Measurements from ENCODE around the gene EGFL7. TPM values are rescaled to one million over a fixed set of nuclear protein-coding genes. Genes with fewer than 3 reads are reported as not detected.

The EGFL7 gene
- total RNA-seq, 1 experiment from 2014 or later = 54.6 TPM

- Mint-ChIP-seq H3K27me3 (ENCODE audit: low read depth) (peaks cover 22% of the 10 kb centered on the region), H3K4me3 (no peak overlapping the region), H3K27ac (no peak overlapping the region), H3K9me3 (no peaks in the 10 kb centered on the region), H3K4me1 (peaks cover 8% of the 10 kb centered on the region), H3K36me3 (no peaks in the 10 kb centered on the region)
- DNase-seq (ENCODE audit: low spot score) = no peak
- ChIA-PET CTCF (interaction anchor here (0.5 to 2.3 kb wide), 4 partner anchors 11 to 145 kb away, joined by 3 to 9 read pairs (median 4); partner anchors contain the start of gene AJM1), POLR2A (no interaction called here)
- ATAC-seq = no peak
- peak; percentile 38; the same call in 1 of the 2 replicates for TF ChIP-seq GABPB1 (CRISPR knock-in tag; IDR thresholded peaks at IDR 0.05)
- TF ChIP-seq, protein P1, sequence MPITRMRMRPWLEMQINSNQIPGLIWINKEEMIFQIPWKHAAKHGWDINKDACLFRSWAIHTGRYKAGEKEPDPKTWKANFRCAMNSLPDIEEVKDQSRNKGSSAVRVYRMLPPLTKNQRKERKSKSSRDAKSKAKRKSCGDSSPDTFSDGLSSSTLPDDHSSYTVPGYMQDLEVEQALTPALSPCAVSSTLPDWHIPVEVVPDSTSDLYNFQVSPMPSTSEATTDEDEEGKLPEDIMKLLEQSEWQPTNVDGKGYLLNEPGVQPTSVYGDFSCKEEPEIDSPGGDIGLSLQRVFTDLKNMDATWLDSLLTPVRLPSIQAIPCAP (CRISPR knock-in tag; IDR thresholded peaks at IDR 0.05) = no peak
These were observed 35.3 kb downstream of the EGFL7 start for GRCh38 chr9:136697821-136698526.

GRCh38 chr9:136698635-136699246, 36.0 kb downstream of the EGFL7 start:
- POLR2A ChIA-PET = no interaction called here
- H3K27ac Mint-ChIP-seq = no peak overlapping the region
- ATAC-seq = no peak

DNA sequence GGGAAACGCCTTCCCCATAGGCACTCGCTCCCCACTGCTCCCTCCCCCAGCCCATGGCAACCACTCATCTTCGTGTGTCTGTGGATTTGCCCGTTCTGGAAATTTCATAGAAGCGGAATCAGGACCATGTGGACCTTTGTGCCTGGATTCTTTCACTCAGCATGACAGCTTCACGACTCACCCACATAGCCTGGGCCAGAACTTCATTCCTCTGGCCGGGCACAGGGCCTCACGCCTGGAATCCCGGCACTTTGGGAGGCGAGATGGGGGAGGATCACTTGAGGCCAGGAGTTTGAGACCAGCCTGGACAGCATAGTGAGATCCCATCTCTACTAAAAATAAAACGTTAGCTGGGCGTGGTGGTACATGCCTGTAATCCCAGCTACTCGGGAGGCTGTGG, 37.6 kb downstream of the EGFL7 start:
- no peak for DNase-seq (ENCODE audit: low spot score)
- CTCF ChIA-PET = interaction anchor here (0.7 to 2.9 kb wide), 6 partner anchors 28 to 522 kb away, joined by 3 to 13 read pairs (median 3); partner anchors contain the start of gene LCN8
- no peaks in the 10 kb centered on the region for H3K9me3 Mint-ChIP-seq
- no peak overlapping the region for H3K4me3 Mint-ChIP-seq
- no peak overlapping the region for H3K27ac Mint-ChIP-seq
- H3K4me1 Mint-ChIP-seq = peaks cover 4% of the 10 kb centered on the region
- peaks cover 23% of the 10 kb centered on the region for H3K27me3 Mint-ChIP-seq (ENCODE audit: low read depth)
- H3K36me3 Mint-ChIP-seq = no peaks in the 10 kb centered on the region
- no peak for ATAC-seq
- POLR2A ChIA-PET = interaction anchor here (0.6 kb wide), 1 partner anchor 78 kb away, joined by 3 read pairs; no protein-coding TSS in a partner anchor
- no peak for TF ChIP-seq ZNF317 (CRISPR knock-in tag; IDR thresholded peaks at IDR 0.05; ENCODE audit: borderline replicate concordance, low read depth)
- no peak for TF ChIP-seq ETV6 (CRISPR knock-in tag; IDR thresholded peaks at IDR 0.05)
- no peak for TF ChIP-seq NR1H2 (CRISPR knock-in tag; IDR thresholded peaks at IDR 0.05)
- TF ChIP-seq CBFB (CRISPR knock-in tag; IDR thresholded peaks at IDR 0.05; ENCODE audit: low read depth) = no peak
- TF ChIP-seq, protein P2, sequence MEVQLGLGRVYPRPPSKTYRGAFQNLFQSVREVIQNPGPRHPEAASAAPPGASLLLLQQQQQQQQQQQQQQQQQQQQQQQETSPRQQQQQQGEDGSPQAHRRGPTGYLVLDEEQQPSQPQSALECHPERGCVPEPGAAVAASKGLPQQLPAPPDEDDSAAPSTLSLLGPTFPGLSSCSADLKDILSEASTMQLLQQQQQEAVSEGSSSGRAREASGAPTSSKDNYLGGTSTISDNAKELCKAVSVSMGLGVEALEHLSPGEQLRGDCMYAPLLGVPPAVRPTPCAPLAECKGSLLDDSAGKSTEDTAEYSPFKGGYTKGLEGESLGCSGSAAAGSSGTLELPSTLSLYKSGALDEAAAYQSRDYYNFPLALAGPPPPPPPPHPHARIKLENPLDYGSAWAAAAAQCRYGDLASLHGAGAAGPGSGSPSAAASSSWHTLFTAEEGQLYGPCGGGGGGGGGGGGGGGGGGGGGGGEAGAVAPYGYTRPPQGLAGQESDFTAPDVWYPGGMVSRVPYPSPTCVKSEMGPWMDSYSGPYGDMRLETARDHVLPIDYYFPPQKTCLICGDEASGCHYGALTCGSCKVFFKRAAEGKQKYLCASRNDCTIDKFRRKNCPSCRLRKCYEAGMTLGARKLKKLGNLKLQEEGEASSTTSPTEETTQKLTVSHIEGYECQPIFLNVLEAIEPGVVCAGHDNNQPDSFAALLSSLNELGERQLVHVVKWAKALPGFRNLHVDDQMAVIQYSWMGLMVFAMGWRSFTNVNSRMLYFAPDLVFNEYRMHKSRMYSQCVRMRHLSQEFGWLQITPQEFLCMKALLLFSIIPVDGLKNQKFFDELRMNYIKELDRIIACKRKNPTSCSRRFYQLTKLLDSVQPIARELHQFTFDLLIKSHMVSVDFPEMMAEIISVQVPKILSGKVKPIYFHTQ (CRISPR knock-in tag; IDR thresholded peaks at IDR 0.05) = no peak
- no peak for TF ChIP-seq USF1 (CRISPR knock-in tag; IDR thresholded peaks at IDR 0.05)
- TF ChIP-seq CTCF (IDR thresholded peaks at IDR 0.05) = no peak

More at GRCh38 chr9:136698635-136699246, 36.0 kb downstream of the EGFL7 start:
- H3K4me1 Mint-ChIP-seq = peaks cover 4% of the 10 kb centered on the region
- no peaks in the 10 kb centered on the region for H3K36me3 Mint-ChIP-seq
- H3K27me3 Mint-ChIP-seq (ENCODE audit: low read depth) = peaks cover 23% of the 10 kb centered on the region
- DNase-seq (ENCODE audit: low spot score) = no peak
- TF ChIP-seq GABPB1 (CRISPR knock-in tag; IDR thresholded peaks at IDR 0.05) = no peak
- TF ChIP-seq, protein P3, sequence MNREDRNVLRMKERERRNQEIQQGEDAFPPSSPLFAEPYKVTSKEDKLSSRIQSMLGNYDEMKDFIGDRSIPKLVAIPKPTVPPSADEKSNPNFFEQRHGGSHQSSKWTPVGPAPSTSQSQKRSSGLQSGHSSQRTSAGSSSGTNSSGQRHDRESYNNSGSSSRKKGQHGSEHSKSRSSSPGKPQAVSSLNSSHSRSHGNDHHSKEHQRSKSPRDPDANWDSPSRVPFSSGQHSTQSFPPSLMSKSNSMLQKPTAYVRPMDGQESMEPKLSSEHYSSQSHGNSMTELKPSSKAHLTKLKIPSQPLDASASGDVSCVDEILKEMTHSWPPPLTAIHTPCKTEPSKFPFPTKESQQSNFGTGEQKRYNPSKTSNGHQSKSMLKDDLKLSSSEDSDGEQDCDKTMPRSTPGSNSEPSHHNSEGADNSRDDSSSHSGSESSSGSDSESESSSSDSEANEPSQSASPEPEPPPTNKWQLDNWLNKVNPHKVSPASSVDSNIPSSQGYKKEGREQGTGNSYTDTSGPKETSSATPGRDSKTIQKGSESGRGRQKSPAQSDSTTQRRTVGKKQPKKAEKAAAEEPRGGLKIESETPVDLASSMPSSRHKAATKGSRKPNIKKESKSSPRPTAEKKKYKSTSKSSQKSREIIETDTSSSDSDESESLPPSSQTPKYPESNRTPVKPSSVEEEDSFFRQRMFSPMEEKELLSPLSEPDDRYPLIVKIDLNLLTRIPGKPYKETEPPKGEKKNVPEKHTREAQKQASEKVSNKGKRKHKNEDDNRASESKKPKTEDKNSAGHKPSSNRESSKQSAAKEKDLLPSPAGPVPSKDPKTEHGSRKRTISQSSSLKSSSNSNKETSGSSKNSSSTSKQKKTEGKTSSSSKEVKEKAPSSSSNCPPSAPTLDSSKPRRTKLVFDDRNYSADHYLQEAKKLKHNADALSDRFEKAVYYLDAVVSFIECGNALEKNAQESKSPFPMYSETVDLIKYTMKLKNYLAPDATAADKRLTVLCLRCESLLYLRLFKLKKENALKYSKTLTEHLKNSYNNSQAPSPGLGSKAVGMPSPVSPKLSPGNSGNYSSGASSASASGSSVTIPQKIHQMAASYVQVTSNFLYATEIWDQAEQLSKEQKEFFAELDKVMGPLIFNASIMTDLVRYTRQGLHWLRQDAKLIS (CRISPR knock-in tag; IDR thresholded peaks at IDR 0.05; ENCODE audit: borderline replicate concordance) = no peak
- no peak for TF ChIP-seq RORB (CRISPR knock-in tag; IDR thresholded peaks at IDR 0.05)
- no peak for TF ChIP-seq ZBTB21 (CRISPR knock-in tag; IDR thresholded peaks at IDR 0.05; ENCODE audit: borderline replicate concordance)
- no peak for TF ChIP-seq ZNF219 (CRISPR knock-in tag; IDR thresholded peaks at IDR 0.05; ENCODE audit: borderline replicate concordance)
- TF ChIP-seq MYBL2 (CRISPR knock-in tag; IDR thresholded peaks at IDR 0.05) = no peak
- no peak for TF ChIP-seq MXD4 (CRISPR knock-in tag; IDR thresholded peaks at IDR 0.05; ENCODE audit: borderline replicate concordance)
- no peak for TF ChIP-seq NR3C1 (CRISPR knock-in tag; conservative IDR thresholded peaks at IDR 0.05; ENCODE audit: low read depth)
- no peak for TF ChIP-seq CREB1 (CRISPR knock-in tag; IDR thresholded peaks at IDR 0.05)
- TF ChIP-seq ELF4 (CRISPR knock-in tag; IDR thresholded peaks at IDR 0.05; ENCODE audit: low read depth) = no peak
- TF ChIP-seq ESRRA (CRISPR knock-in tag; IDR thresholded peaks at IDR 0.05; ENCODE audit: borderline replicate concordance) = no peak
- TF ChIP-seq ZNF121 (CRISPR knock-in tag; IDR thresholded peaks at IDR 0.05) = no peak
- no peak for TF ChIP-seq USF1 (CRISPR knock-in tag; IDR thresholded peaks at IDR 0.05)
- TF ChIP-seq RELA (CRISPR knock-in tag; IDR thresholded peaks at IDR 0.05; ENCODE audit: borderline replicate concordance) = no peak
- no peak for TF ChIP-seq EMX1 (CRISPR knock-in tag; IDR thresholded peaks at IDR 0.05)
- TF ChIP-seq ETV6 (CRISPR knock-in tag; IDR thresholded peaks at IDR 0.05) = no peak
- no peaks in the 10 kb centered on the region for H3K9me3 Mint-ChIP-seq
- CTCF ChIA-PET = interaction anchor here (1.0 kb wide), 2 partner anchors 27 to 34 kb away, joined by 3 read pairs; no protein-coding TSS in a partner anchor
- H3K4me3 Mint-ChIP-seq = no peak overlapping the region
